KMS-11 (cell line): Measurements from ENCODE around the gene LANCL3.

Experiments
- H2AFZ ChIP-seq: fragments of 200-600 bp; sonication (generic); 2 replicates; pipeline ENCODE4 v1.6.1; 2016; ENCODE audit warnings: antibody characterized with exemption, mixed run types, low read depth
- H3K27ac ChIP-seq: fragments of 200-600 bp; sonication (generic); 2 replicates; pipeline ENCODE4 v1.6.1; 2016; ENCODE audit warnings: mild to moderate bottlenecking, mixed run types
- H3K27me3 ChIP-seq: fragments of 200-600 bp; sonication (generic); 2 replicates; pipeline ENCODE4 v1.6.1; 2017; ENCODE audit warnings: mild to moderate bottlenecking, low read depth, mixed run types, moderate library complexity; ENCODE audit not compliant: insufficient read depth
- H3K36me3 ChIP-seq: fragments of 200-600 bp; sonication (generic); 2 replicates; pipeline ENCODE4 v1.6.1; 2017; ENCODE audit warnings: mild to moderate bottlenecking, mixed run types; ENCODE audit not compliant: insufficient read depth
- H3K4me1 ChIP-seq: fragments of 200-600 bp; sonication (generic); 2 replicates; pipeline ENCODE4 v1.6.1; 2016; ENCODE audit warnings: mild to moderate bottlenecking, low read depth, mixed run types; ENCODE audit not compliant: poor library complexity, severe bottlenecking
- H3K4me2 ChIP-seq: fragments of 200-600 bp; sonication (generic); 2 replicates; pipeline ENCODE4 v1.7.0; 2016; ENCODE audit warnings: mild to moderate bottlenecking, mixed run types
- H3K4me3 ChIP-seq: fragments of 200-600 bp; sonication (generic); IDR thresholded peaks from 2 replicates; pipeline ENCODE4 v1.6.1; 2017; ENCODE audit warnings: low read depth, low read length, mixed read lengths; ENCODE audit not compliant: insufficient read depth
- H3K79me2 ChIP-seq: fragments of 200-600 bp; sonication (generic); 2 replicates; pipeline ENCODE4 v1.6.1; 2016; ENCODE audit warnings: low read depth, mixed run types; ENCODE audit not compliant: insufficient read depth
- H3K9ac ChIP-seq: fragments of 200-600 bp; sonication (generic); 2 replicates; pipeline ENCODE4 v1.6.1; 2016; ENCODE audit warnings: mild to moderate bottlenecking, mixed run types
- H4K20me1 ChIP-seq: fragments of 200-600 bp; sonication (generic); 2 replicates; pipeline ENCODE4 v1.6.1; 2016; ENCODE audit warnings: mild to moderate bottlenecking, mixed run types; ENCODE audit not compliant: insufficient read depth
- CTCF ChIP-seq: fragments of 200-600 bp; sonication (generic); conservative IDR thresholded peaks from 2 replicates; pipeline ENCODE4 v1.6.1; 2017; ENCODE audit warnings: low read depth, mild to moderate bottlenecking, antibody characterized with exemption, low read length, moderate library complexity, mixed read lengths

LANCL3 gene

GRCh38 chrX:37679230-37679629 is 107.8 kb downstream of the LANCL3 start:
- Histone ChIP-seq H3K27ac (no peak overlapping the region), H3K4me2 (no peak overlapping the region), H3K27me3 (no peaks in the 10 kb centered on the region), H3K36me3 (no peaks in the 10 kb centered on the region), H2AFZ (no peak overlapping the region), H3K79me2 (no peaks in the 10 kb centered on the region), H3K9ac (no peak overlapping the region), H3K4me3 (no peak overlapping the region), H3K4me1 (peaks cover 76% of the 10 kb centered on the region), H4K20me1 (no peaks in the 10 kb centered on the region)
- no peak for TF ChIP-seq CTCF

GRCh38 chrX:37679888-37680287 is 108.4 kb downstream of the LANCL3 start:
- H3K27ac ChIP-seq = no peak overlapping the region
- H4K20me1 ChIP-seq = no peaks in the 10 kb centered on the region
- no peaks in the 10 kb centered on the region for H3K27me3 ChIP-seq
- no peak overlapping the region for H3K4me2 ChIP-seq
- H3K9ac ChIP-seq = no peak overlapping the region
- no peaks in the 10 kb centered on the region for H3K36me3 ChIP-seq
- H3K4me3 ChIP-seq = no peak overlapping the region
- TF ChIP-seq CTCF = no peak
- peaks cover 82% of the 10 kb centered on the region for H3K4me1 ChIP-seq
- H2AFZ ChIP-seq = no peak overlapping the region
- no peaks in the 10 kb centered on the region for H3K79me2 ChIP-seq

GRCh38 chrX:37684426-37684825 is 113.0 kb downstream of the LANCL3 start:
- Histone ChIP-seq H3K27me3 (no peaks in the 10 kb centered on the region), H3K4me2 (peak overlapping the region; percentile 88), H3K9ac (peak overlapping the region; percentile 90; the same call in 1 of the 2 replicates), H3K4me1 (peaks cover 66% of the 10 kb centered on the region), H4K20me1 (no peaks in the 10 kb centered on the region), H3K4me3 (no peak overlapping the region), H3K36me3 (no peaks in the 10 kb centered on the region), H3K27ac (peak overlapping the region; percentile 99), H2AFZ (peak overlapping the region; percentile 66), H3K79me2 (peaks cover 13% of the 10 kb centered on the region; the same call in 1 of the 2 replicates)
- no peak for TF ChIP-seq CTCF

GRCh38 chrX:37684973-37685372 is 113.5 kb downstream of the LANCL3 start:
- H2AFZ ChIP-seq = peak overlapping the region; percentile 66
- no peaks in the 10 kb centered on the region for H3K27me3 ChIP-seq
- no peak for TF ChIP-seq CTCF
- H3K36me3 ChIP-seq = no peaks in the 10 kb centered on the region
- H3K4me2 ChIP-seq = peak overlapping the region; percentile 88
- peak overlapping the region; percentile 90; the same call in 1 of the 2 replicates for H3K9ac ChIP-seq
- peaks cover 61% of the 10 kb centered on the region for H3K4me1 ChIP-seq
- H3K27ac ChIP-seq = peak overlapping the region; percentile 99
- no peak overlapping the region for H3K4me3 ChIP-seq
- H3K79me2 ChIP-seq = peaks cover 13% of the 10 kb centered on the region; the same call in 1 of the 2 replicates
- H4K20me1 ChIP-seq = no peaks in the 10 kb centered on the region
